ENCODE measurements around the gene NEK7. TPM values are rescaled to one million over a fixed set of nuclear protein-coding genes. Genes with fewer than 3 reads are reported as not detected.

The NEK7 gene
- total and polyA plus RNA-seq, 2 of the 4 experiments (the other 2 are of a cell fraction): 89.0 to 467 TPM

- H3K27ac ChIP-seq (ENCODE audit: insufficient read depth, low read length): peak overlapping the region; percentile 18
- BruUV-seq (replicated peaks): no TSS peak
- DNase-seq (peak; percentile 99), ATAC-seq (ENCODE audit: low read depth) (peak; percentile 77)
- peak overlapping the region; percentile 91 for H2BK5ac ChIP-seq (ENCODE audit: low read depth, low read length, poor library complexity, severe bottlenecking)
- no peaks in the 10 kb centered on the region for H4K20me1 ChIP-seq (ENCODE audit: insufficient read depth, low read length)
- H3K79me1 ChIP-seq (ENCODE audit: low read depth in 1 of 2, low read length in 2 of 2): peaks cover 0 to 10% of the 10 kb centered on the region in 2 experiments; a peak in 1 of 4 replicates
- H4K8ac ChIP-seq (ENCODE audit: low read depth in 2 of 2, low read length in 2 of 2): peak overlapping the region; percentile 71 to 79
- H2AK9ac ChIP-seq (replicated peaks; ENCODE audit: low read depth, low read length, poor library complexity): no peak overlapping the region
- H3K27me3 ChIP-seq (ENCODE audit: control insufficient read depth, insufficient read depth, low read length): no peaks in the 10 kb centered on the region
- H2BK120ac ChIP-seq (ENCODE audit: low read depth, low read length): peak overlapping the region; percentile 80
- no peak overlapping the region for H2AK5ac ChIP-seq (ENCODE audit: low read depth, low read length)
- 0 out of 2 replicates have a peak overlapping the region, but pooled peaks have one; percentile 6 for H3K23ac ChIP-seq (ENCODE audit: low read depth, low read length)
- H3K18ac ChIP-seq (ENCODE audit: low read depth, low read length): peak overlapping the region; percentile 61; the same call in 1 of the 2 replicates
- dilution Hi-C loops (cut with HindIII; ENCODE audit: low sequenced_read_pairs, unreplicated experiment): no loop called here
- 0% methylated on average over 1 of the region's 2 CpGs; no CpG with 5 or more reads in 1 of the 2 experiments for WGBS, 2 experiments (ENCODE audit: extremely low coverage in 2 of 2, insufficient read length in 1 of 2)
- H2BK15ac ChIP-seq (ENCODE audit: low read depth, low read length): peak overlapping the region; percentile 84; the same call in 1 of the 3 replicates
- peak overlapping the region; percentile 50 for H3K56ac ChIP-seq (ENCODE audit: extremely low read depth, insufficient read depth, low read length)
- H3K4me3 ChIP-seq (ENCODE audit: insufficient read depth, low read depth, low read length): no peak overlapping the region
- no peaks in the 10 kb centered on the region for H3K36me3 ChIP-seq (ENCODE audit: control insufficient read depth, insufficient read depth, low read length)
- H3K4me2 ChIP-seq (ENCODE audit: low read depth, low read length): peak overlapping the region; percentile 47; the same call in 1 of the 2 replicates
- peak overlapping the region; percentile 57; the same call in 1 of the 2 replicates for H3K4ac ChIP-seq (ENCODE audit: low read depth, low read length)
- H3K14ac ChIP-seq (replicated peaks; ENCODE audit: low read depth, low read length): peak overlapping the region; percentile 26; the same call in 1 of the 2 replicates
- in situ Hi-C loops (cut with MboI; ENCODE audit: low sequenced_read_pairs): no loop called here
- no peaks in the 10 kb centered on the region for H3K9me3 ChIP-seq (ENCODE audit: control insufficient read depth, insufficient read depth, low read length)
- intact Hi-C loops (cut with micrococcal nuclease): no loop called here
- peaks cover 11% of the 10 kb centered on the region for H3K4me1 ChIP-seq (ENCODE audit: control insufficient read depth, insufficient read depth, low read length)
- H4K5ac ChIP-seq (ENCODE audit: low read depth, low read length): no peak overlapping the region
- H2AFZ ChIP-seq (replicated peaks; ENCODE audit: low read length, poor library complexity): no peak overlapping the region
- CTCF ChIA-PET: interaction anchor here (0.6 to 1.1 kb wide), 4 partner anchors 8 to 179 kb away, joined by 3 read pairs; no protein-coding TSS in a partner anchor
- POLR2A ChIA-PET (ENCODE audit: unreplicated experiment): interaction anchor here (0.6 kb wide), 1 partner anchor 25 kb away, joined by 18 read pairs; no protein-coding TSS in a partner anchor
- H2BK20ac ChIP-seq (ENCODE audit: low read depth, low read length): peak overlapping the region; percentile 70
- H3K9me1 ChIP-seq (ENCODE audit: insufficient read depth, low read length): peaks cover 9% of the 10 kb centered on the region; the same call in 1 of the 2 replicates
- H4K91ac ChIP-seq (ENCODE audit: insufficient read depth, low read depth, low read length): peak overlapping the region; percentile 77; the same call in 1 of the 2 replicates
- H3K9ac ChIP-seq (ENCODE audit: low read depth, low read length): peak overlapping the region; percentile 24; the same call in 1 of the 2 replicates
- no peak for TF ChIP-seq USF2 (IDR thresholded peaks at IDR 0.05; ENCODE audit: low read depth, low read length)
- TF ChIP-seq NFE2L2 (IDR thresholded peaks at IDR 0.05; ENCODE audit: low read depth, low read length): no peak
- no peak for TF ChIP-seq BHLHE40 (IDR thresholded peaks at IDR 0.05; ENCODE audit: low read depth, low read length)
- peak; percentile 45 for TF ChIP-seq CEBPB (IDR thresholded peaks at IDR 0.05; ENCODE audit: low read depth, low read length)
- no peak; the same call in 1 of the 2 replicates for TF ChIP-seq SMC3 (IDR thresholded peaks at IDR 0.05; ENCODE audit: low read depth, low read length)
- no peak for TF ChIP-seq MAZ (IDR thresholded peaks at IDR 0.05; ENCODE audit: borderline replicate concordance, low read depth, low read length)
- TF ChIP-seq ELK1 (IDR thresholded peaks at IDR 0.05; ENCODE audit: borderline replicate concordance, low read depth, low read length): no peak
- no peak for TF ChIP-seq RCOR1 (IDR thresholded peaks at IDR 0.05; ENCODE audit: insufficient replicate concordance, low read length)
- no peak for TF ChIP-seq CHD1 (IDR thresholded peaks at IDR 0.05; ENCODE audit: low read depth, low read length)
- TF ChIP-seq MXI1 (IDR thresholded peaks at IDR 0.05; ENCODE audit: borderline replicate concordance, low read depth, low read length): no peak
- TF ChIP-seq RAD21 (IDR thresholded peaks at IDR 0.05; ENCODE audit: low read length): no peak
- peak; percentile 42; the same call in 1 of the 2 replicates for TF ChIP-seq FOS (IDR thresholded peaks at IDR 0.05; ENCODE audit: low read depth, low read length)
- TF ChIP-seq POLR2A (IDR thresholded peaks at IDR 0.05; ENCODE audit: low read depth, low read length): no peak
- 0 out of 2 replicates have a peak, but pooled peaks have one; percentile 10 for TF ChIP-seq RFX5 (IDR thresholded peaks at IDR 0.05; ENCODE audit: low read depth, low read length)
- no peak for TF ChIP-seq CTCF (conservative IDR thresholded peaks at IDR 0.05; ENCODE audit: low read depth, low read length)
Observed at GRCh38 chr1:198118134-198118533, 38.7 kb upstream of the NEK7 start.
